Astrocyte (in vitro differentiated cells and primary cell): ENCODE measurements around the gene PLPPR1.

ENCODE experiments used
- EZH2 ChIP-seq: IDR thresholded peaks from 2 replicates; pipeline ENCODE4 v1.6.1; 2012; ENCODE audit warnings: mild to moderate bottlenecking, low read length, inconsistent platforms; ENCODE audit not compliant: insufficient read depth
- TF ChIP-seq, protein P1 (sequence below): IDR thresholded peaks from 2 replicates; pipeline ENCODE4 v1.5.1; 2011; ENCODE audit warnings: low read depth, mild to moderate bottlenecking, inconsistent platforms, low read length, moderate library complexity; ENCODE audit not compliant: insufficient read depth

DNA sequence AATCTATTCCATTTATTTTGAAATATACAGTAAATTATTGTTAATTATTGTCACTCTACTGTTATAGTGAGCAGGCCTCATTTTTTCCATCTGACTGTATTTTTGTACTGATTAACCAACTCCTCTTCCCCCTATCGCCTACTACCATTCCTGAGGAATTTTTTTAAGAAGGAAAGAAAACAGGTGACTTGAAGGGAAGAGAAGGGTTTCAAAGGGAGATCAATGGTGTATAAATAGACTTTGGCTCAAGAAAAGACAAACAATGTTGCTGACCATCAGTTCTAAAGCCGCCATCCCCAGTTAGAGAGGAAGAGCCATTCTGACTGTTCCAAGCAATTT lies 286.6 kb downstream of the PLPPR1 start:
- TF ChIP-seq, protein P1, sequence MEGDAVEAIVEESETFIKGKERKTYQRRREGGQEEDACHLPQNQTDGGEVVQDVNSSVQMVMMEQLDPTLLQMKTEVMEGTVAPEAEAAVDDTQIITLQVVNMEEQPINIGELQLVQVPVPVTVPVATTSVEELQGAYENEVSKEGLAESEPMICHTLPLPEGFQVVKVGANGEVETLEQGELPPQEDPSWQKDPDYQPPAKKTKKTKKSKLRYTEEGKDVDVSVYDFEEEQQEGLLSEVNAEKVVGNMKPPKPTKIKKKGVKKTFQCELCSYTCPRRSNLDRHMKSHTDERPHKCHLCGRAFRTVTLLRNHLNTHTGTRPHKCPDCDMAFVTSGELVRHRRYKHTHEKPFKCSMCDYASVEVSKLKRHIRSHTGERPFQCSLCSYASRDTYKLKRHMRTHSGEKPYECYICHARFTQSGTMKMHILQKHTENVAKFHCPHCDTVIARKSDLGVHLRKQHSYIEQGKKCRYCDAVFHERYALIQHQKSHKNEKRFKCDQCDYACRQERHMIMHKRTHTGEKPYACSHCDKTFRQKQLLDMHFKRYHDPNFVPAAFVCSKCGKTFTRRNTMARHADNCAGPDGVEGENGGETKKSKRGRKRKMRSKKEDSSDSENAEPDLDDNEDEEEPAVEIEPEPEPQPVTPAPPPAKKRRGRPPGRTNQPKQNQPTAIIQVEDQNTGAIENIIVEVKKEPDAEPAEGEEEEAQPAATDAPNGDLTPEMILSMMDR = no peak
- TF ChIP-seq EZH2 = no peak
